ENCODE measurements around the gene FAM149B1. TPM values are rescaled to one million over a fixed set of nuclear protein-coding genes. Genes with fewer than 3 reads are reported as not detected.

Gene FAM149B1
- total and polyA plus RNA-seq, 2 of the 13 experiments (the other 11 are each of a cell fraction or from before 2014, with no cell fraction given) = 9.3 to 16.8 TPM

DNA sequence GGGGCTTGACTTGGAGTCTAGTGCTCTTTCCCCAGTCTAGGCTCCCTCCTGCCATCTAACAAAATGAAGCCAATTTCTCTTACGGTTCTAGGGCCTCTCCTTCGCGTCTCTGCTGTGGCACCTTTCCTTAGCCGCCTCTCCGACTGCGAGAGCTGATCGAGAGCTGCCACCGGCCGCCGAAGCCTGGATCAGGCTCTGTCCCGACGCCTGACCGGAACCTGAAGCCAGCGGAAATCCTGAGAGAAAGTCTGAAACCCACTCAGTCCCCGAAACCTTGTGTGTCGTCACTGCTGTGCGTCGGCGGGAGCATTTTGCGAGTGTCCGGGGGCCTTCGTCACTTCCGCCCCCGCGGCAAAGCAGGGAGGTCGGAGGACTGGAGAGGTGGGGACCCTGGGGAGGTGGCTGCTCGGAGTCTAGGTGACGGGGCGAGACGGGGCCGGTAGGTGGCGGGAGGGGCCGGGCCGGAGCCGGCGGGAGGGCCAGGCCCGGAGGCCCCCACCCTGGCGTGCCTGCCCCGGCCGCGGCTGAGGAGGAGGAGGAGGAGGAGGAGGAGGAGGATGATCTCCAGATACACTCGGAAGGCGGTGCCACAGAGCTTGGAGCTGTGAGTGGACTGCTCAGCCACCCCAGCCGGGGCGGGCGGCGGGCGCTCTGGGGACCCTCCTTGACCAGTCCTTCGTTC, at the start of gene FAM149B1, which contains the start of gene ECD (continued):
- TF ChIP-seq CREM (IDR thresholded peaks at IDR 0.05) (peak; percentile 100), CREM (CRISPR knock-in tag; IDR thresholded peaks at IDR 0.05) (peak; percentile 98), ZFYVE20 (CRISPR knock-in tag; IDR thresholded peaks at IDR 0.05; ENCODE audit: borderline replicate concordance, low read depth) (no peak), MED1 (CRISPR knock-in tag; IDR thresholded peaks at IDR 0.05) (peak; percentile 86), ZNF772 (CRISPR knock-in tag; IDR thresholded peaks at IDR 0.05) (peak; percentile 77; the same call in 1 of the 2 replicates), SRSF1 (optimal IDR thresholded peaks at IDR 0.05; ENCODE audit: low read depth, low read length) (peak; percentile 87), KDM3A (CRISPR knock-in tag; IDR thresholded peaks at IDR 0.05; ENCODE audit: low read depth) (0 out of 2 replicates have a peak, but pooled peaks have one; percentile 48), SRF (IDR thresholded peaks at IDR 0.05; ENCODE audit: low read depth, low read length) (peak; percentile 85), HOXA9 (CRISPR knock-in tag; IDR thresholded peaks at IDR 0.05; ENCODE audit: borderline replicate concordance) (no peak), IRX3 (CRISPR knock-in tag; IDR thresholded peaks at IDR 0.05; ENCODE audit: borderline replicate concordance, low read depth) (no peak), KLF12 (CRISPR knock-in tag; IDR thresholded peaks at IDR 0.05; ENCODE audit: borderline replicate concordance) (peak; percentile 88), ZBTB20 (CRISPR knock-in tag; IDR thresholded peaks at IDR 0.05; ENCODE audit: borderline replicate concordance, low read depth) (peak; percentile 79; the same call in 1 of the 2 replicates), SIX1 (CRISPR knock-in tag; IDR thresholded peaks at IDR 0.05; ENCODE audit: borderline replicate concordance) (no peak; the same call in 1 of the 2 replicates)
- TF ChIP-seq, protein P1, sequence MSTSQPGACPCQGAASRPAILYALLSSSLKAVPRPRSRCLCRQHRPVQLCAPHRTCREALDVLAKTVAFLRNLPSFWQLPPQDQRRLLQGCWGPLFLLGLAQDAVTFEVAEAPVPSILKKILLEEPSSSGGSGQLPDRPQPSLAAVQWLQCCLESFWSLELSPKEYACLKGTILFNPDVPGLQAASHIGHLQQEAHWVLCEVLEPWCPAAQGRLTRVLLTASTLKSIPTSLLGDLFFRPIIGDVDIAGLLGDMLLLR (CRISPR knock-in tag; IDR thresholded peaks at IDR 0.05) = peak; percentile 74; the same call in 1 of the 2 replicates
- TF ChIP-seq, protein P2, sequence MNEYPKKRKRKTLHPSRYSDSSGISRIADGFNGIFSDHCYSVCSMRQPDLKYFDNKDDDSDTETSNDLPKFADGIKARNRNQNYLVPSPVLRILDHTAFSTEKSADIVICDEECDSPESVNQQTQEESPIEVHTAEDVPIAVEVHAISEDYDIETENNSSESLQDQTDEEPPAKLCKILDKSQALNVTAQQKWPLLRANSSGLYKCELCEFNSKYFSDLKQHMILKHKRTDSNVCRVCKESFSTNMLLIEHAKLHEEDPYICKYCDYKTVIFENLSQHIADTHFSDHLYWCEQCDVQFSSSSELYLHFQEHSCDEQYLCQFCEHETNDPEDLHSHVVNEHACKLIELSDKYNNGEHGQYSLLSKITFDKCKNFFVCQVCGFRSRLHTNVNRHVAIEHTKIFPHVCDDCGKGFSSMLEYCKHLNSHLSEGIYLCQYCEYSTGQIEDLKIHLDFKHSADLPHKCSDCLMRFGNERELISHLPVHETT (CRISPR knock-in tag; conservative IDR thresholded peaks at IDR 0.05) = peak; percentile 93
- TF ChIP-seq, protein P3, sequence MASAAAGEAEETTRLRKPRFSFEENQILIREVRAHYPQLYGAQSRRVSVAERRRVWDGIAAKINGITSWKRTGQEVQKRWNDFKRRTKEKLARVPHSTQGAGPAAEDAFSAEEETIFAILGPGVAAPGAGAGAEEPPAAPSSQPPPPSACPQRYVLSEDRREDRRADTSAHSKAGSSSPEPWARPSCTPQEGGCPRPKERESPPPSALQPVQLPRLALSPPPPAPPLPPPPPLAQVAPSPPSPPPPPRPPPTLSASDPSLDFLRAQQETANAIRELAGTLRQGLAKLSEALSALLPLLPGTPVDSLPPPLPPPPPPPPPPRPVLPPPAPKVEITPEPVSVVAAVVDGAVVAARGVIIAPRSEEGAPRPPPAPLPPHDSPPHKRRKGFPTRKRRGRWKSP (CRISPR knock-in tag; IDR thresholded peaks at IDR 0.05) = peak; percentile 67; the same call in 1 of the 2 replicates
- TF ChIP-seq, protein P4, sequence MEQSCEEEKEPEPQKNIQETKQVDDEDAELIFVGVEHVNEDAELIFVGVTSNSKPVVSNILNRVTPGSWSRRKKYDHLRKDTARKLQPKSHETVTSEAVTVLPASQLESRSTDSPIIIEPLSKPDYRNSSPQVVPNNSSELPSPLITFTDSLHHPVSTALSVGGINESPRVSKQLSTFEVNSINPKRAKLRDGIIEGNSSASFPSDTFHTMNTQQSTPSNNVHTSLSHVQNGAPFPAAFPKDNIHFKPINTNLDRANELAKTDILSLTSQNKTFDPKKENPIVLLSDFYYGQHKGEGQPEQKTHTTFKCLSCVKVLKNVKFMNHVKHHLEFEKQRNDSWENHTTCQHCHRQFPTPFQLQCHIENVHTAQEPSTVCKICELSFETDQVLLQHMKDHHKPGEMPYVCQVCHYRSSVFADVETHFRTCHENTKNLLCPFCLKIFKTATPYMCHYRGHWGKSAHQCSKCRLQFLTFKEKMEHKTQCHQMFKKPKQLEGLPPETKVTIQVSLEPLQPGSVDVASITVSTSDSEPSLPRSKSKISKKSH (CRISPR knock-in tag; IDR thresholded peaks at IDR 0.05; ENCODE audit: borderline replicate concordance) = peak; percentile 61; the same call in 1 of the 2 replicates
- TF ChIP-seq, protein P5, sequence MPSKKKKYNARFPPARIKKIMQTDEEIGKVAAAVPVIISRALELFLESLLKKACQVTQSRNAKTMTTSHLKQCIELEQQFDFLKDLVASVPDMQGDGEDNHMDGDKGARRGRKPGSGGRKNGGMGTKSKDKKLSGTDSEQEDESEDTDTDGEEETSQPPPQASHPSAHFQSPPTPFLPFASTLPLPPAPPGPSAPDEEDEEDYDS (CRISPR knock-in tag; IDR thresholded peaks at IDR 0.05) = peak; percentile 79; the same call in 1 of the 2 replicates
- TF ChIP-seq, protein P6, sequence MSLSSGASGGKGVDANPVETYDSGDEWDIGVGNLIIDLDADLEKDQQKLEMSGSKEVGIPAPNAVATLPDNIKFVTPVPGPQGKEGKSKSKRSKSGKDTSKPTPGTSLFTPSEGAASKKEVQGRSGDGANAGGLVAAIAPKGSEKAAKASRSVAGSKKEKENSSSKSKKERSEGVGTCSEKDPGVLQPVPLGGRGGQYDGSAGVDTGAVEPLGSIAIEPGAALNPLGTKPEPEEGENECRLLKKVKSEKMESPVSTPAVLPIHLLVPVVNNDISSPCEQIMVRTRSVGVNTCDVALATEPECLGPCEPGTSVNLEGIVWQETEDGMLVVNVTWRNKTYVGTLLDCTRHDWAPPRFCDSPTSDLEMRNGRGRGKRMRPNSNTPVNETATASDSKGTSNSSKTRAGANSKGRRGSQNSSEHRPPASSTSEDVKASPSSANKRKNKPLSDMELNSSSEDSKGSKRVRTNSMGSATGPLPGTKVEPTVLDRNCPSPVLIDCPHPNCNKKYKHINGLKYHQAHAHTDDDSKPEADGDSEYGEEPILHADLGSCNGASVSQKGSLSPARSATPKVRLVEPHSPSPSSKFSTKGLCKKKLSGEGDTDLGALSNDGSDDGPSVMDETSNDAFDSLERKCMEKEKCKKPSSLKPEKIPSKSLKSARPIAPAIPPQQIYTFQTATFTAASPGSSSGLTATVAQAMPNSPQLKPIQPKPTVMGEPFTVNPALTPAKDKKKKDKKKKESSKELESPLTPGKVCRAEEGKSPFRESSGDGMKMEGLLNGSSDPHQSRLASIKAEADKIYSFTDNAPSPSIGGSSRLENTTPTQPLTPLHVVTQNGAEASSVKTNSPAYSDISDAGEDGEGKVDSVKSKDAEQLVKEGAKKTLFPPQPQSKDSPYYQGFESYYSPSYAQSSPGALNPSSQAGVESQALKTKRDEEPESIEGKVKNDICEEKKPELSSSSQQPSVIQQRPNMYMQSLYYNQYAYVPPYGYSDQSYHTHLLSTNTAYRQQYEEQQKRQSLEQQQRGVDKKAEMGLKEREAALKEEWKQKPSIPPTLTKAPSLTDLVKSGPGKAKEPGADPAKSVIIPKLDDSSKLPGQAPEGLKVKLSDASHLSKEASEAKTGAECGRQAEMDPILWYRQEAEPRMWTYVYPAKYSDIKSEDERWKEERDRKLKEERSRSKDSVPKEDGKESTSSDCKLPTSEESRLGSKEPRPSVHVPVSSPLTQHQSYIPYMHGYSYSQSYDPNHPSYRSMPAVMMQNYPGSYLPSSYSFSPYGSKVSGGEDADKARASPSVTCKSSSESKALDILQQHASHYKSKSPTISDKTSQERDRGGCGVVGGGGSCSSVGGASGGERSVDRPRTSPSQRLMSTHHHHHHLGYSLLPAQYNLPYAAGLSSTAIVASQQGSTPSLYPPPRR (CRISPR knock-in tag; IDR thresholded peaks at IDR 0.05; ENCODE audit: borderline replicate concordance) = 0 out of 2 replicates have a peak, but pooled peaks have one; percentile 43

Data from HepG2 (cell line).